Gastrocnemius medialis (tissue), 4 donors: ENCODE data around the gene LTBP1.

Experiments used
- POLR2A ChIP-seq, 2 donors: fragments of 450-650 bp; IDR thresholded peaks; one replicate each; pipeline ENCODE4 v1.6.1; 2017; ENCODE audit warnings: antibody characterized with exemption in 2 of 2, mild to moderate bottlenecking in 2 of 2, moderate library complexity in 2 of 2
- TF ChIP-seq, protein P1 (sequence below), 5 experiments: fragments of 450-650 bp in 3 of 5; fragments of 200-600 bp in 2 of 5; sonication (generic) in 2 of 5; IDR thresholded peaks in 4 of 5; conservative IDR thresholded peaks in 1 of 5; 1 replicate in 4 of 5; 2 replicates in 1 of 5; pipeline ENCODE4 v1.5.1; 2016 to 2019; ENCODE audit warnings: antibody characterized with exemption in 5 of 5, mild to moderate bottlenecking in 3 of 5, moderate library complexity in 3 of 5

DNA sequence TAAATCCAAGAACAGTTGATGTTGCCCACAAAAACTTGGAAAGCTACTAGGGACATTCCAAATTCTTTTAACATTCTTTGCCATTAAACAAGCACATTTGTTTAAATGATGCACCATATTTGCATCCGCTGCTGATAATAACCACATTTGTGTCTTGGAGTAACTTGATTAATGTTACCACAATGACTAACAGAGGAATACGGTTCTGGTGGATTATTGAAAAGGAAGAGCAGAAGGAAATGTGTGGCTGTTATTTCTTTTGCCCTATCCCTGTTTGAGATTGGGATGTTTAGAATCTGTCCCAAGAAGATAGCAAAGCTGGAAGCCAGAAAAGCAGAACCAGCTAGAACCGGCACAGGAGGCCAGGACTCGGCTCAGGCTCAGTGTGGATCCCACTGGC is 490.5 kb downstream of the LTBP1 start:
- TF ChIP-seq, protein P1, sequence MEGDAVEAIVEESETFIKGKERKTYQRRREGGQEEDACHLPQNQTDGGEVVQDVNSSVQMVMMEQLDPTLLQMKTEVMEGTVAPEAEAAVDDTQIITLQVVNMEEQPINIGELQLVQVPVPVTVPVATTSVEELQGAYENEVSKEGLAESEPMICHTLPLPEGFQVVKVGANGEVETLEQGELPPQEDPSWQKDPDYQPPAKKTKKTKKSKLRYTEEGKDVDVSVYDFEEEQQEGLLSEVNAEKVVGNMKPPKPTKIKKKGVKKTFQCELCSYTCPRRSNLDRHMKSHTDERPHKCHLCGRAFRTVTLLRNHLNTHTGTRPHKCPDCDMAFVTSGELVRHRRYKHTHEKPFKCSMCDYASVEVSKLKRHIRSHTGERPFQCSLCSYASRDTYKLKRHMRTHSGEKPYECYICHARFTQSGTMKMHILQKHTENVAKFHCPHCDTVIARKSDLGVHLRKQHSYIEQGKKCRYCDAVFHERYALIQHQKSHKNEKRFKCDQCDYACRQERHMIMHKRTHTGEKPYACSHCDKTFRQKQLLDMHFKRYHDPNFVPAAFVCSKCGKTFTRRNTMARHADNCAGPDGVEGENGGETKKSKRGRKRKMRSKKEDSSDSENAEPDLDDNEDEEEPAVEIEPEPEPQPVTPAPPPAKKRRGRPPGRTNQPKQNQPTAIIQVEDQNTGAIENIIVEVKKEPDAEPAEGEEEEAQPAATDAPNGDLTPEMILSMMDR (IDR thresholded peaks at IDR 0.05 in 4 of 5, conservative IDR thresholded peaks at IDR 0.05 in 1 of 5) = no peak
- no peak for TF ChIP-seq POLR2A (IDR thresholded peaks at IDR 0.05)
